B cell (primary cell): ENCODE data around the gene TTC39C. TPM values are rescaled to one million over a fixed set of nuclear protein-coding genes. Genes with fewer than 3 reads are reported as not detected.

Experiments
- ATAC-seq: fragments of 200-7000 bp; cut with Tn5 transposase; one replicate; pipeline ENCODE4 v1.10.0; 2021; ENCODE audit warnings: low read depth, mild to moderate bottlenecking, moderate number of reproducible peaks, moderate library complexity
- CTCF ChIA-PET: fragments of 350-600 bp; sonication (Branson Sonifier 250); formaldehyde crosslinking; loops from one replicate; lab custom pipeline; 2021; ENCODE audit warnings: antibody characterized with exemption, inconsistent platforms; lab: Charles Lee
- POLR2A ChIA-PET: fragments of 350-600 bp; sonication (Branson Sonifier 250); formaldehyde crosslinking; loops from one replicate; lab custom pipeline; 2021; ENCODE audit warnings: antibody characterized with exemption; lab: Charles Lee
- DNase-seq: peaks from one replicate; pipeline ENCODE4 v3.0.0; 2013
- H2AFZ ChIP-seq: 2 replicates; pipeline ENCODE4 v1.6.1; 2012; ENCODE audit warnings: mild to moderate bottlenecking, low read depth, low read length; ENCODE audit not compliant: insufficient read depth, poor library complexity, severe bottlenecking
- H3K27ac ChIP-seq, 2 donors: 1 replicate in 1 of 2; 2 replicates in 1 of 2; pipeline ENCODE4 v1.5.1; 2012 to 2013; ENCODE audit warnings: low read length in 2 of 2, mild to moderate bottlenecking in 2 of 2, moderate library complexity in 1 of 2
- H3K27me3 ChIP-seq, 4 experiments: fragments of 200-600 bp in 1 of 4; sonication (generic) in 1 of 4; replicated peaks in 1 of 4; 1 replicate in 2 of 4; 2 replicates in 2 of 4; pipeline versions ENCODE4 v1.6.1 to v1.7.0; 2013 to 2016; ENCODE audit warnings: low read length in 3 of 4, mild to moderate bottlenecking in 2 of 4, mixed read lengths in 1 of 4, moderate library complexity in 1 of 4; ENCODE audit not compliant: insufficient read depth in 4 of 4, control insufficient read depth in 3 of 4; ENCODE audit errors: control extremely low read depth in 1 of 4
- H3K36me3 ChIP-seq, 2 experiments: replicated peaks in 1 of 2; 1 replicate in 1 of 2; 2 replicates in 1 of 2; pipeline versions ENCODE4 v1.6.1 to v1.7.1; 2013; ENCODE audit warnings: low read length in 1 of 2; ENCODE audit not compliant: insufficient read depth in 2 of 2, control insufficient read depth in 1 of 2; ENCODE audit errors: control extremely low read depth in 1 of 2, extremely low read depth in 1 of 2
- H3K4me1 ChIP-seq, 2 donors: fragments of 200-600 bp in 1 of 2; sonication (generic) in 1 of 2; 1 replicate in 1 of 2; 2 replicates in 1 of 2; pipeline versions ENCODE4 v1.5.1 to v1.6.1; 2013 to 2017; ENCODE audit warnings: low read length in 2 of 2; ENCODE audit not compliant: control insufficient read depth in 2 of 2, insufficient read depth in 2 of 2
- H3K4me2 ChIP-seq: replicated peaks from 2 replicates; pipeline ENCODE3; 2012; ENCODE audit warnings: mild to moderate bottlenecking, low read depth, low read length; ENCODE audit not compliant: poor library complexity, severe bottlenecking
- H3K4me3 ChIP-seq, 5 experiments: fragments of 200-600 bp in 1 of 5; sonication (generic) in 1 of 5; 1 replicate in 3 of 5; 2 replicates in 2 of 5; pipeline versions ENCODE4 v1.5.1 to v1.7.0; 2011 to 2016; ENCODE audit warnings: low read length in 4 of 5, mild to moderate bottlenecking in 4 of 5, low read depth in 2 of 5, control low read depth in 1 of 5, moderate library complexity in 1 of 5; ENCODE audit not compliant: insufficient read depth in 1 of 5; ENCODE audit errors: control extremely low read depth in 1 of 5, extremely low read depth in 1 of 5
- H3K79me2 ChIP-seq: fragments of 200-600 bp; sonication (generic); one replicate; pipeline ENCODE4 v1.6.0; 2016; ENCODE audit warnings: low read length; ENCODE audit not compliant: control insufficient read depth, insufficient read depth
- H3K9ac ChIP-seq: fragments of 200-600 bp; sonication (generic); 2 replicates; pipeline ENCODE4 v1.6.1; 2017; ENCODE audit warnings: mild to moderate bottlenecking, low read length, moderate library complexity
- H3K9me3 ChIP-seq, 3 donors: one replicate each; pipeline versions ENCODE4 v1.6.1 to v1.7.1; 2013; ENCODE audit warnings: low read length in 2 of 3; ENCODE audit not compliant: control insufficient read depth in 2 of 3, insufficient read depth in 1 of 3; ENCODE audit errors: control extremely low read depth in 1 of 3
- H4K20me1 ChIP-seq: 2 replicates; pipeline ENCODE4 v1.6.0; 2012; ENCODE audit warnings: mild to moderate bottlenecking, low read length; ENCODE audit not compliant: insufficient read depth, control insufficient read depth, poor library complexity, severe bottlenecking
- H3K27ac Mint-ChIP-seq: one replicate; pipeline ENCODE4 v1.8.0; 2021; ENCODE audit warnings: mixed read lengths
- H3K27me3 Mint-ChIP-seq: one replicate; pipeline ENCODE4 v1.8.0; 2021; ENCODE audit warnings: mixed read lengths
- H3K4me1 Mint-ChIP-seq: one replicate; pipeline ENCODE4 v1.8.0; 2021; ENCODE audit warnings: mixed read lengths
- H3K4me3 Mint-ChIP-seq: one replicate; pipeline ENCODE4 v1.8.0; 2021; ENCODE audit warnings: mixed read lengths
- H3K9me3 Mint-ChIP-seq: one replicate; pipeline ENCODE4 v1.8.0; 2022; ENCODE audit warnings: mixed read lengths; ENCODE audit not compliant: insufficient read depth
- CTCF ChIP-seq: fragments of 200-600 bp; IDR thresholded peaks from one replicate; pipeline ENCODE4 v1.8.0; 2022; ENCODE audit warnings: antibody characterized with exemption, mild to moderate bottlenecking
- EZH2 ChIP-seq: IDR thresholded peaks from 2 replicates; pipeline ENCODE4 v1.6.1; 2012; ENCODE audit warnings: borderline replicate concordance, low read depth, mild to moderate bottlenecking, moderate library complexity, low read length; ENCODE audit not compliant: insufficient read depth, poor library complexity, severe bottlenecking
- WGBS: methylation state at CpG from one replicate; pipeline ENCODE4 v1.1.5; 2013; ENCODE audit warnings: missing lambda C conversion rate; ENCODE audit not compliant: insufficient coverage; 5-methylcytosine and 5-hydroxymethylcytosine counted together
- intact Hi-C: fragments of 100-400 bp; cut with micrococcal nuclease; formaldehyde crosslinking; loops from one replicate; pipeline ENCODE4 v1.10.0; 2022
- polyA plus RNA-seq: library from polyadenylated mRNA; depleted of rRNA; stranded (reverse); fragments of >200 nt; gene quantifications from 2 replicates; pipeline ENCODE4 v1.2.3, GENCODE V29; 2012
- total RNA-seq, 2 donors: library from RNA; stranded (reverse); fragments of 120-200 nt in 1 of 2; gene quantifications; 1 replicate in 1 of 2; 2 replicates in 1 of 2; pipeline versions ENCODE4 v1.2.3 to v1.2.4, GENCODE V29; 2013 to 2022

The TTC39C gene
- total and polyA plus RNA-seq, 2 donors (not counting 1 experiment from before 2014, with no cell fraction given): 22.3 to 44.3 TPM

- no CpG with 5 or more reads among the region's 4 CpGs for WGBS
- intact Hi-C loops: no loop called here
- Histone ChIP-seq H3K79me2 (peaks cover 81% of the 10 kb centered on the region), H3K27me3 (no peaks in the 10 kb centered on the region), H3K9ac (no peak overlapping the region), H3K4me1 (peaks cover 62 to 68% of the 10 kb centered on the region in 2 donors), H3K4me3 (no peak overlapping the region), H3K27ac (peak overlapping the region in 1 of 2 donors; percentile 14), H3K4me2 (no peak overlapping the region), H4K20me1 (peaks cover 85% of the 10 kb centered on the region), H3K36me3 (peaks cover 0 to 11% of the 10 kb centered on the region in 2 experiments), H3K9me3 (no peaks in the 10 kb centered on the region), H2AFZ (no peak overlapping the region)
- ATAC-seq (no peak), DNase-seq (no peak)
- CTCF ChIA-PET: no interaction called here
- H3K4me3 Mint-ChIP-seq: no peak overlapping the region
- H3K9me3 Mint-ChIP-seq: no peaks in the 10 kb centered on the region
- H3K4me1 Mint-ChIP-seq: peaks cover 66% of the 10 kb centered on the region
- no peaks in the 10 kb centered on the region for H3K27me3 Mint-ChIP-seq
- H3K27ac Mint-ChIP-seq: peak overlapping the region; percentile 20
- POLR2A ChIA-PET: interaction anchor here (0.6 kb wide), 1 partner anchor 60 kb away, joined by 3 read pairs; no protein-coding TSS in a partner anchor
- TF ChIP-seq EZH2 (no peak), CTCF (no peak)
Measured at GRCh38 chr18:24022161-24022560, 7.6 kb downstream of the TTC39C start.

GRCh38 chr18:24023185-24023814 is 8.7 kb downstream of the TTC39C start:
- Histone ChIP-seq H3K27ac (no peak overlapping the region), H3K4me3 (no peak overlapping the region), H3K36me3 (peaks cover 0 to 11% of the 10 kb centered on the region in 2 experiments), H3K4me2 (no peak overlapping the region), H4K20me1 (peaks cover 83% of the 10 kb centered on the region), H3K9me3 (no peaks in the 10 kb centered on the region), H3K4me1 (peaks cover 52 to 56% of the 10 kb centered on the region in 2 donors), H3K9ac (no peak overlapping the region), H2AFZ (no peak overlapping the region), H3K79me2 (peaks cover 81% of the 10 kb centered on the region), H3K27me3 (no peaks in the 10 kb centered on the region)
- ATAC-seq: no peak
- DNase-seq: no peak
- no peaks in the 10 kb centered on the region for H3K9me3 Mint-ChIP-seq
- POLR2A ChIA-PET: interaction anchor here (0.6 kb wide), 1 partner anchor 891 kb away, joined by 3 read pairs; no protein-coding TSS in a partner anchor
- no peaks in the 10 kb centered on the region for H3K27me3 Mint-ChIP-seq
- TF ChIP-seq EZH2 (no peak), CTCF (no peak)
- intact Hi-C loops: no loop called here
- CTCF ChIA-PET: no interaction called here
- WGBS: 99% methylated on average over 5 of the region's 6 CpGs
- no peak overlapping the region for H3K27ac Mint-ChIP-seq
- peaks cover 62% of the 10 kb centered on the region for H3K4me1 Mint-ChIP-seq
- H3K4me3 Mint-ChIP-seq: no peak overlapping the region
